A172 (cell line): Measurements from ENCODE around the gene DPM2. TPM values are rescaled to one million over a fixed set of nuclear protein-coding genes. Genes with fewer than 3 reads are reported as not detected.
A peak's percentile ranks its signal among the peaks of the same experiment; 100 is the strongest.

Experiments used
- DNase-seq: peaks from one replicate; pipeline ENCODE4 v3.0.0-alpha.2; 2015; ENCODE audit warnings: low spot score
- total RNA-seq: library from RNA; depleted of rRNA; stranded (reverse); fragments of >200 nt; shearing (Covaris generic); gene quantifications from 2 replicates; pipeline ENCODE4 v1.2.3, GENCODE V29; 2014

Gene DPM2
- total RNA-seq, 1 experiment from 2014 or later = 50.5 TPM

DNA sequence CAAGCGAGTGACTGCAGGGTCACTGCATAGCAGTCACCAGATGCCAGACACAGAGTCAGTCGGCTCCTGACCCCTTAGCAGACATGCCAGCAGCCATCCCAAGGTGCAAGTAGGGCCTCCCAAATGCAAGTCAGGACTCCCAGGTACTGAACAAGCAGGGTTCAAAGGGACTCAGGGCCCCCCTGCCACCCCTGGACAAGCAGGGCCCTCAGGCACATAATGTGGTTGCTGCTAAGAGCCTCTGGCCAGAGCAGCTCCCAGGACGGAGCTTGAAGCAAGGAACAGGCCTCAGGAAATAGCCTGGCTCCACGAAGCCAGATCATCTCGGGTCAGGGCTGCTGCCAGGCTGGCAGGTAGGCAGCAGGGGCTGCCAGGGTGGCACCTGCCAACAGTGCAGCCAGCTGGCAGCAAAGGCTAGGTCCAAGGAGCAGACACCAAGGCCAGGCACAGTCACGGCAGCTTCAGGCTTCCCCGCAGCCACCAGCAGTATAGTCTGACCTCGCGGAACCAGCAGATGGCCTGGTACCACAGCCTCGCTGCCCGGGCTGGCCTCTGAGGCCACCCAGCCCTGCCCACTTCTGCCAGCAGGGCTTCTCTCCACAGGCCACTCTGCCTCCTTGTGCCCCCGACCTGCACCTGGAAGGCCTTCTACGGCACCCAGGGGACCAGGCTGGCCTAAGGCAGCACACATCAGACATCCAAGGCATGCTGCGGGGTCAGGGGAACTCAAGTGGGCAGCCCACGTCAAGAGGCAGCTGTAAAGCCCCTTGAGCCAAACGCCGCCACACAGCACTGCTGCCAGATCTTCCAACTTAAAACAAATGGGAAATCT lies 35.7 kb upstream of the DPM2 start:
- DNase-seq = no peak

DNA sequence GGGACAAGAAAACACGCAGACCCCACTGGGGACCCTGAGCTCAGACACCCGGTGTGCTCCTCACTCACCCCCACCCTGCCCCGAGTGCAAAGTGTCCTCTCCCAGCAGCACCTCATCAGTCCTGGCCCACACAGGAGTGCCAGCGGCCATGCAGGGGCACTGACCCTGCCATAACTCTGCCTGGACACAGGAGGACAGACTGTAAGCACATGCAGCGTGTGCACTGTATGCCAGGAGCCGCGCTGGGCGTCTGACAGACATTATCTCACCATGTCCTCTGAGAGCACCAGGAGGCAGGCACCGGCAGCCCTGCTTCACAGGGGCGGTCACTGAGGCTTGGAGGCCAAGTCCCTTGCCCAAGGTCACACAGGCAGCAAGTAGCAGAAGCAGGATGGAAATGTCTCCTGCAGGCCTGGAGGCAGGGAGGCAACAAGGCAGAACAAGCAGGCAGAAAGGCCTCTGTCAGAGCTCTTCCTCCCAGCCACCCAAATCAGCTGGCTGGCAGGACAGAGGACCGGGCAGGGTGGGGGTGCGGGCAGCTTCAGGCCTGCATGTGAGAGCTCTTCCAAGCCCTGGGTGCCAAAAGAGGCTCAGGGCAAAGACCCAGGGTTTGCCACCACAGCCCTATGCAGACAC lies 34.7 kb upstream of the DPM2 start:
- DNase-seq = no peak

DNA sequence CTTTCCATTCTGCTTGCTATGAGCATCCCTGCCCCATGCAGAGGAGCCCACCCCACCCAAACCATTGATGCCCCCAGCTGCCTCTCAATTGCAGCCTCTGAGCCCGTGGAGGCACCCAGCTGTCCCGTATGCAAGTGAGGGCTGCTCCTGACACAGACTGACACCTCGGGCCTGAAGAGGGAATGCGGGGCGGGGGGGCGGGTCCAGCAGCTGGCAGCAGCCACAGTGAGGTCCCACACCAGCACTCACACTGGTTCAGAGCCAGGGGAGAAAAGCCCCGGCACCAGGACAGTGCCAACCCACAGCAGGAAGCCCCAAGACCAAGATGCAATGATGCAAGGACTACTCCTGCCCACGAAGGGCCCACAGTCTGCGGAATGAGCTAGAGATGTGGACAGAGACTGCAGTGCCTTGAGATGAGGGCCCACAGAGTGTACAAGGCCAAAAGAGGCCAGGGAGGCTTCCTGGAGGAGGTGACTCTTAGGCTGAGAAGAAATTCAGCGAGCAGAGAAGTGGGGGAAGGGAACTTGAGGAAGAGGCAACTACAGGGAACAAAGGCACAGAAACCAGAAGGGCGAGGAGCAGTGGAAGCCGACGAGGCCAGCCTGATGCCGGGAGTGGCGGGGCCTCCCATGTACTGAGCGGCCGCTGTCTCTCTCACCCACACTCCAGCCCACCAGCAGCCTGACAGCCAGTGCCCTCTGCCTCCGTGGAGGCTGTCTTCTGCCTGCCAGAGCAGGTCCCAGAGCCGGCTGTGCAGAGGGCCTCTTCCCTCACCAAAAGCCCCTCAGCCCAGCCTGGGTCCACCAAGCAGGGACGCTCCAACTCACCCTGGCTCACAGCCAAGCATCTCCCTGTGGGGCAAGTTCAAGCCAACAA lies 33.9 kb upstream of the DPM2 start:
- DNase-seq = peak; percentile 49

GRCh38 chr9:127970401-127971313 lies 33.0 kb upstream of the DPM2 start:
- no peak for DNase-seq

DNA sequence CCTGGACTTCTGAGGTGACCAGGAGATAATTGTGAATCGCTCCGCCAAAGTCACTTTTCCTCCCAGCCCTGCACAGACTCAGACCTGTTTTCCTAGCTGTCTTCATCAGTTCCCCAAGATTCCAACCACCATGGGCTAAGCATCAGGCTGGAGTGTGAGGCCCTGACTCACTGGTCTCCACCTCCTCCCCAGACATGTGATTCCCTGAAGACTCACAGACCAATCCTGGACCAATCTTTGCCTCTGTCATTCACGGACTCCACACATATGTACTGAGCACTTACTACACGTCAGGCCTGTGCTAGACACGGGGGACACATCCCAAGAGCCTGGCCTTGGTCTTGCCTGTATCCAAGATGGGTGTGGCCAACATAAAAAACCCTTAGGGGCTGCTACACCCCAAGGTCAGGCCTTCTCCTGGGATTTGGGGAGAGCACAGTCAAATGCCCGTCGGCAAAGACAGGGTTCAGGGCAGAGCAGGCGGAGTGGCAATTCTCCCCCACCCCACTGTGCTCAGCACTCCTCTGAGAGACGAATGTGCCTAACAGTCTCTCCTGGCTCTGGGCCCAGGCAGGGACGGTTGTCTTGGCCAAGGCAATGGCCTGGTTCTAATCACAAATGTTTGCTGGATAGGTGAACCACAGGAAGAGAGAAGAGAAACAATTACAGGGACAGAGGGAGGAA lies 31.2 kb upstream of the DPM2 start:
- peak; percentile 93 for DNase-seq

GRCh38 chr9:127968042-127968441 lies 30.4 kb upstream of the DPM2 start:
- peak; percentile 96 for DNase-seq

DNA sequence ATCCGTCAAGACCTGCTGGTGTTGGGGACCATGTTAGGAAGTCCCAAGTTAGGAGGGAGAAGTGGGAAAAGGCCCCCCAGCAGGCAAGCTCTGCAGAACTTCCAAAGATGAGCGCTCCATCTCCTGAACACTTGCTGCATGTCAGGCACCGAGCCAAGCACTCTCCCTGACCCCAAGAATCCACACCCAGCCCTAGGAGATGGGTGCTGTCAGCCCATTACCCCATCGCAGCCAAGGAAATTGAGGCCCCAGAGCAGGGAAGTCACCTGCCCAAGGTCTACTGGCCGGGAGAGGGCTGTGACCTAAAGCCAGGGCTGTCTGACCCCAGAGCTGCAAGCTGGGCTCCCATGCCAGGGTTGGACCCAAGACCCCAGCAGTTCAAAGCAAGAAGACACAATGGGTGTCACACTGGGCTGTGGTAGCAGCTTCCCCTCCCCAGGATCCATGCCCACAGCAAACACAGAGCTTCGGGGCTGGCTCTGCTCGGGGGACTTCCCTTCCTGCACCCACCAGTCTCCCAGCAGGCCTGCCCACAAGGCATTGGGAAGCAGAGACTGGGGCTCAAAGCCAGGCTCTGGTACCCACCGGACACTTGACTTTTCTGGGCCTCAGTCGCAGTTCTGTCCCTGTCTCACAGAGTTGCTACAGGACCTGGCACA lies 29.6 kb upstream of the DPM2 start:
- no peak for DNase-seq

GRCh38 chr9:127966416-127967150 lies 28.9 kb upstream of the DPM2 start:
- DNase-seq = peak; percentile 51

GRCh38 chr9:127965953-127966352 lies 28.3 kb upstream of the DPM2 start:
- no peak for DNase-seq

GRCh38 chr9:127963359-127964064 lies 25.9 kb upstream of the DPM2 start:
- DNase-seq = peak; percentile 59

DNA sequence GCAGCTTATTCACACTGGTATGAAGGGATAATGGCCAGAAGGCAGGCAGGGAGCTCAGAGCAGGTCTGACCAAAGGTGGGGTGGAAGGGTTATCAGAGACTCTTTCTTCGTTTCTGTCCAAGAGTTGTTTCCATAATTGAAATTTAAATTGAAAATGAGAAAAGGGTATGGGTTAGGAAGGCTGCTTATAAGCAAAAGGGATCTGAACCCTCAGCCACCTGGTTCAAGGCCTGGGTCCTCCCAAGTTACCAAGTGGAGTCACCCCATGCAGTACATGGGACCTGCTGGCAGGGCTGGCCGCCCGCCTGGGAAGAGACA lies 25.3 kb upstream of the DPM2 start:
- DNase-seq = no peak

GRCh38 chr9:127962278-127962677 lies 24.6 kb upstream of the DPM2 start:
- no peak for DNase-seq

DNA sequence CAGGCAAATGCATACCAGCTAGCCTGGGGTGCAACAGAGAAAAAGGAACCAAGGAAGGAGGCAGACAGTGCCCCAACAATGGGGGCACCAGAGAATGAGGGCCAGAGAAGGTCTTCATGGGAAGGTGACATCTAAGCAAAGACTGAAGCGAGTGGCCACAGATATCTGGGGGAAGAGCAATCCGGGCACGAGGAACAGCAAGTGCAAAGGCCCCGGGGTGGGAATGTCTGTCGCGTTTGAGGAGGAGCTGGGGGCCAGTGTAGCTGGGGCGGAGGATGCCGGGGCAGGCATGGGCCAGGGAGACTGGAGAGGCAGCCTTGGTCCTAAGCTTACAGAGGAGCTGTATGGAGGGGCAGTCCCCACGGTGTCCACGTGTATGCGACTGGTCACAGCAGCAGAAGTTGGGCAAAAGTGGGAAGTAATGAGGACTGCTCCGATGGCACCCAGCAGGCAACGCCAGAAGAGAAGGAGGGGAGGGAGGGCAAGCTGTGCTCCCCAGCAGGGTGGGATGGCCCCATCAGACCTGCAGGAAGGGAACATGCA lies 24.0 kb upstream of the DPM2 start:
- no peak for DNase-seq

DNA sequence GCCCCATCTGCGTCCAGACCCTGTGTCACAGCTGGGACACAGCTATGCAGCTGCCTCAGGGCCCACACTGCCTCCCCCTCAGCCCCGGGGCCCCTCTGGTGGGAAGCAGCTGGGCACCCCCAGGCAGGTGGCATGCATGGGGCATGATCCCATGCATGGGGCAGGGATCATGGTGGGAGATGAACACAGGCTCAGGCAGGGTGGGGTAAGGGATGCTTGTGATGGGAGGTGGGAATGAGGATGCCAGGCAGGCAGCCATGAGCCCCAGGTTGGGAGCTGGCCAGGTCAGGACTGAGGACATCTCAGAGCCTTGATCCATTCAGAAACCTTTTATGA lies 23.5 kb upstream of the DPM2 start:
- no peak for DNase-seq

- no peak for DNase-seq
Measured at GRCh38 chr9:127960410-127961154, 22.9 kb upstream of the DPM2 start.

DNA sequence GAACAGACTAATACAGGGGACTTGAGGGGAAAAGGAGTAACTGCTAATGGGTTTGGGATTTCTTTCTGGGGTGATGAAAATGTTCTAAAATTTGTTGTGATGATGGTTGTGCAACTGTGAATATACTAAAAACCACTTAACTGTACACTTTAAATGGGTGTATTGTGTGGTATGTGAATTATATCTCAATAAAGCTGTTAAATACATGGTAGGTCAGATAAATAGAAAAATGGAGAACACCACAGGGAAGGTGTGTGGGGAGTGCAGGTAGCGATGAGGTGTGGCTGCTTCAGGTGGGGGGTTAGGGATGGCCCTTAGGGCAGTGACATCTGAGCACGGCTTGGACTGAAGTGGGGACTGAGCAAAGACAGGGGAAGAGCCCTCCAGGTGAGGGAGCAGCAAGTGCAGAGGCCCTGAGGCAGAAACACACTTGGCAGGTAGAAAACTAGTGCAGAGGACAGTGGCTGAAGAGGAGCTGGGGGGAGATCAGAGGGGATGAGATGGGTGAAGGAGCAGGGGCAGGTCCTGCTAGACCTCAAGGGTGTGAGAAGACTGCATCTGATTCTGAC lies 22.3 kb upstream of the DPM2 start:
- DNase-seq = no peak

DNA sequence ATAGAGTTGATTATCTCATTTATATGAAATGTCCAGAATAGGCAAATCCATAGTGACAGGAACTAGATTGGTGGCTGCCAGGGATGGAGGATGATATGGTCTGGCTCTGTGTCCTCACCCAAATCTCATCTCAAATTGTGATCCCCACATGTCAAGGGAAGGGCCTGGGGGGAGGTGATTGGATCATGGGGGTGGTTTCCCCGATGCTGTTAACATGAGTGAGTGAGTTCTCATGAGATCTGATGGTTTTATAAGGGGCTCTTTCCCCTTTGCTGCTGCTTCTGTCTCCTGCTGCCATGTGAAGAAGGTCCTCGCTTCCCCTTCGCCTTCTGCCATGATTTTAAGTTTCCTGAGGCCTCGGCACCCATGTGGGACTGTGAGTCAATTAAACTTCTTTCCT lies 21.7 kb upstream of the DPM2 start:
- no peak for DNase-seq

GRCh38 chr9:127958728-127959127 lies 21.1 kb upstream of the DPM2 start:
- no peak for DNase-seq
